HepG2 (cell line): ENCODE data around the gene TBC1D16. TPM values are rescaled to one million over a fixed set of nuclear protein-coding genes. Genes with fewer than 3 reads are reported as not detected.

Source experiments
- CENPX ChIP-seq: sonication (generic); formaldehyde crosslinking; IDR thresholded peaks from 2 replicates; pipeline ENCODE4 v1.9.0; 2021; ENCODE audit warnings: mild to moderate bottlenecking, missing genetic modification reagents, moderate library complexity
- KDM6A ChIP-seq: IDR thresholded peaks from 2 replicates; pipeline ENCODE4 v1.6.1; 2016; ENCODE audit warnings: low read depth
- ZFY ChIP-seq: sonication (generic); formaldehyde crosslinking; IDR thresholded peaks from 2 replicates; pipeline ENCODE4 v1.4.0; 2020; ENCODE audit warnings: missing genetic modification reagents
- ZFYVE20 ChIP-seq: sonication (generic); formaldehyde crosslinking; IDR thresholded peaks from 2 replicates; pipeline ENCODE4 v1.8.0; 2023; ENCODE audit warnings: low read depth, mild to moderate bottlenecking, moderate library complexity, missing genetic modification reagents, borderline replicate concordance
- ZNF136 ChIP-seq: sonication (generic); formaldehyde crosslinking; IDR thresholded peaks from 2 replicates; pipeline ENCODE4 v1.8.1; 2022; ENCODE audit warnings: low read depth, mild to moderate bottlenecking, moderate library complexity, missing genetic modification reagents
- ZNF263 ChIP-seq: sonication (generic); formaldehyde crosslinking; IDR thresholded peaks from 2 replicates; pipeline ENCODE4 v1.4.0; 2020; ENCODE audit warnings: missing genetic modification reagents
- ZNF546 ChIP-seq: sonication (generic); formaldehyde crosslinking; conservative IDR thresholded peaks from 2 replicates; pipeline ENCODE4 v1.8.1; 2023; ENCODE audit warnings: mild to moderate bottlenecking, missing genetic modification reagents
- ZNF567 ChIP-seq: sonication (generic); formaldehyde crosslinking; IDR thresholded peaks from 2 replicates; pipeline ENCODE4 v1.8.1; 2023; ENCODE audit warnings: mild to moderate bottlenecking, missing genetic modification reagents, borderline replicate concordance
- polyA plus RNA-seq, 8 experiments: library from polyadenylated mRNA; depleted of rRNA in 3 of 8; stranded (reverse) in 7 of 8; unstranded in 1 of 8; fragments of >200 nt; fragmentation: Illumina TruSeq in 4 of 8; extraction: Trizol in 4 of 8; gene quantifications; 2 replicates each; pipeline versions ENCODE4 v1.2.1 to v1.2.3, GENCODE V29; 2011 to 2016; ENCODE audit warnings: low read depth in 4 of 8, missing spikeins in 1 of 8, mixed read lengths in 1 of 8; ENCODE audit not compliant: insufficient read depth in 1 of 8
- total RNA-seq, 5 experiments: library from RNA; depleted of rRNA; stranded (reverse); fragments of >200 nt; fragmentation: Illumina TruSeq; extraction: Trizol; gene quantifications; 2 replicates each; pipeline ENCODE4 v1.2.3, GENCODE V29; 2016; ENCODE audit warnings: low read depth in 1 of 5
- TF ChIP-seq, protein P1 (sequence below): sonication (generic); formaldehyde crosslinking; IDR thresholded peaks from 2 replicates; pipeline ENCODE4 v1.5.1; 2020; ENCODE audit warnings: mild to moderate bottlenecking, missing genetic modification reagents, borderline replicate concordance
- TF ChIP-seq, protein P2 (sequence below): sonication (generic); formaldehyde crosslinking; IDR thresholded peaks from 2 replicates; pipeline ENCODE4 v1.4.0; 2020; ENCODE audit warnings: mild to moderate bottlenecking, missing genetic modification reagents
- TF ChIP-seq, protein P3 (sequence below): sonication (generic); formaldehyde crosslinking; IDR thresholded peaks from 2 replicates; pipeline ENCODE4 v1.5.0; 2020; ENCODE audit warnings: missing genetic modification reagents, mild to moderate bottlenecking, borderline replicate concordance
- TF ChIP-seq, protein P4 (sequence below): sonication (generic); formaldehyde crosslinking; IDR thresholded peaks from 2 replicates; pipeline ENCODE4 v1.4.0; 2020; ENCODE audit warnings: missing genetic modification reagents
- TF ChIP-seq, protein P5 (sequence below): sonication (generic); formaldehyde crosslinking; conservative IDR thresholded peaks from 2 replicates; pipeline ENCODE4 v1.5.0; 2020; ENCODE audit warnings: missing genetic modification reagents

The TBC1D16 gene
- total and polyA plus RNA-seq, 2 of the 13 experiments (the other 11 are each of a cell fraction or from before 2014, with no cell fraction given): 14.9 to 24.9 TPM

DNA sequence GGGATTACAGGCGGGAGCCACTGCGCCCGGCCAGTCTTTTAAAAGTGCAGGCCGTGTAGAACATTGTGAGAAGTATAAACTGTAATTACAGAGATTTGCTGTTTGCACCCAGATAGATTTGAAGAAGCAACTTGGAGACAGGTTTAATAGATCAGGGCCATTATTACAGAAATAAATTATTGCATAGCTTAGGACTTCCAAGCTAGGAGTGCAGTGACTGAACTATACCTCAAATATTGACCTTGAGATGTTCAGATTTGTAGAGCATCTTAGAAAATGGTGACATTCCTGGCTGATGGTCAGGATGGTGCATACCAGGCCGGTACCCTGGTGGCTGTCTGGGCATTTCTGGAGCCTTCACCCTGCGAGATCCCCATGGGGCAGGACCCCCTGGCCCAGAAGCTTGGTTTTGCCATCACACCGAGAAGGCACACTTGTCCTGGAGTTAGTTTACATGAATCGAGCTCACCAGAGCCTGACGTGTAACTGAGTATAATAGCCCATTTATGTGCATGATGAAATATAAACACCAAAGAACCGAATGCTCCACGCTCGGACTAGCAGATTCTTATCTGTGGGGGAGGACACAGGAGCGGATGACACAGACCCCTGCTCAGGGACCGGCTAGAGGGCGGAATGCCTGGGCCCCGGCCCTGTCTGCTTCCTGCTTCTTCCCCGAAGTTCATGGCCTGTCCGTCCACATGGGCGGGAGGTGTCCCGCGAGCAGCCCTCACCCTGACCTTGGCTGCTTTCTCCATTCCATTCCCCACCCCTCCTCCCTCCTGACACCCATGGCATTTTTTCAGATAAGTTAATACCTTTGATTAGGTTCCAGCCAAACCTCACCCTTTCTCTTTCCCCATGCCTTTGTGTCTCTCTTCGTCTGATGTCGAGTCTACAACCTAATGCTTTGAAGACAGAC is 32.9 kb upstream of the TBC1D16 start (continued):
- TF ChIP-seq, protein P1, sequence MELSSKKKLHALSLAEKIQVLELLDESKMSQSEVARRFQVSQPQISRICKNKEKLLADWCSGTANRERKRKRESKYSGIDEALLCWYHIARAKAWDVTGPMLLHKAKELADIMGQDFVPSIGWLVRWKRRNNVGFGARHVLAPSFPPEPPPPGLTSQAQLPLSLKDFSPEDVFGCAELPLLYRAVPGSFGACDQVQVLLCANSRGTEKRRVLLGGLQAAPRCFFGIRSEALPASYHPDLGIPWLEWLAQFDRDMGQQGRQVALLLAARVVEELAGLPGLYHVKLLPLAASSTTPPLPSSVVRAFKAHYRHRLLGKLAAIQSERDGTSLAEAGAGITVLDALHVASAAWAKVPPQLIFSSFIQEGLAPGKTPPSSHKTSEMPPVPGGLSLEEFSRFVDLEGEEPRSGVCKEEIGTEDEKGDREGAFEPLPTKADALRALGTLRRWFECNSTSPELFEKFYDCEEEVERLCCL (CRISPR knock-in tag): no peak
- TF ChIP-seq ZNF546 (CRISPR knock-in tag): no peak
- TF ChIP-seq, protein P2, sequence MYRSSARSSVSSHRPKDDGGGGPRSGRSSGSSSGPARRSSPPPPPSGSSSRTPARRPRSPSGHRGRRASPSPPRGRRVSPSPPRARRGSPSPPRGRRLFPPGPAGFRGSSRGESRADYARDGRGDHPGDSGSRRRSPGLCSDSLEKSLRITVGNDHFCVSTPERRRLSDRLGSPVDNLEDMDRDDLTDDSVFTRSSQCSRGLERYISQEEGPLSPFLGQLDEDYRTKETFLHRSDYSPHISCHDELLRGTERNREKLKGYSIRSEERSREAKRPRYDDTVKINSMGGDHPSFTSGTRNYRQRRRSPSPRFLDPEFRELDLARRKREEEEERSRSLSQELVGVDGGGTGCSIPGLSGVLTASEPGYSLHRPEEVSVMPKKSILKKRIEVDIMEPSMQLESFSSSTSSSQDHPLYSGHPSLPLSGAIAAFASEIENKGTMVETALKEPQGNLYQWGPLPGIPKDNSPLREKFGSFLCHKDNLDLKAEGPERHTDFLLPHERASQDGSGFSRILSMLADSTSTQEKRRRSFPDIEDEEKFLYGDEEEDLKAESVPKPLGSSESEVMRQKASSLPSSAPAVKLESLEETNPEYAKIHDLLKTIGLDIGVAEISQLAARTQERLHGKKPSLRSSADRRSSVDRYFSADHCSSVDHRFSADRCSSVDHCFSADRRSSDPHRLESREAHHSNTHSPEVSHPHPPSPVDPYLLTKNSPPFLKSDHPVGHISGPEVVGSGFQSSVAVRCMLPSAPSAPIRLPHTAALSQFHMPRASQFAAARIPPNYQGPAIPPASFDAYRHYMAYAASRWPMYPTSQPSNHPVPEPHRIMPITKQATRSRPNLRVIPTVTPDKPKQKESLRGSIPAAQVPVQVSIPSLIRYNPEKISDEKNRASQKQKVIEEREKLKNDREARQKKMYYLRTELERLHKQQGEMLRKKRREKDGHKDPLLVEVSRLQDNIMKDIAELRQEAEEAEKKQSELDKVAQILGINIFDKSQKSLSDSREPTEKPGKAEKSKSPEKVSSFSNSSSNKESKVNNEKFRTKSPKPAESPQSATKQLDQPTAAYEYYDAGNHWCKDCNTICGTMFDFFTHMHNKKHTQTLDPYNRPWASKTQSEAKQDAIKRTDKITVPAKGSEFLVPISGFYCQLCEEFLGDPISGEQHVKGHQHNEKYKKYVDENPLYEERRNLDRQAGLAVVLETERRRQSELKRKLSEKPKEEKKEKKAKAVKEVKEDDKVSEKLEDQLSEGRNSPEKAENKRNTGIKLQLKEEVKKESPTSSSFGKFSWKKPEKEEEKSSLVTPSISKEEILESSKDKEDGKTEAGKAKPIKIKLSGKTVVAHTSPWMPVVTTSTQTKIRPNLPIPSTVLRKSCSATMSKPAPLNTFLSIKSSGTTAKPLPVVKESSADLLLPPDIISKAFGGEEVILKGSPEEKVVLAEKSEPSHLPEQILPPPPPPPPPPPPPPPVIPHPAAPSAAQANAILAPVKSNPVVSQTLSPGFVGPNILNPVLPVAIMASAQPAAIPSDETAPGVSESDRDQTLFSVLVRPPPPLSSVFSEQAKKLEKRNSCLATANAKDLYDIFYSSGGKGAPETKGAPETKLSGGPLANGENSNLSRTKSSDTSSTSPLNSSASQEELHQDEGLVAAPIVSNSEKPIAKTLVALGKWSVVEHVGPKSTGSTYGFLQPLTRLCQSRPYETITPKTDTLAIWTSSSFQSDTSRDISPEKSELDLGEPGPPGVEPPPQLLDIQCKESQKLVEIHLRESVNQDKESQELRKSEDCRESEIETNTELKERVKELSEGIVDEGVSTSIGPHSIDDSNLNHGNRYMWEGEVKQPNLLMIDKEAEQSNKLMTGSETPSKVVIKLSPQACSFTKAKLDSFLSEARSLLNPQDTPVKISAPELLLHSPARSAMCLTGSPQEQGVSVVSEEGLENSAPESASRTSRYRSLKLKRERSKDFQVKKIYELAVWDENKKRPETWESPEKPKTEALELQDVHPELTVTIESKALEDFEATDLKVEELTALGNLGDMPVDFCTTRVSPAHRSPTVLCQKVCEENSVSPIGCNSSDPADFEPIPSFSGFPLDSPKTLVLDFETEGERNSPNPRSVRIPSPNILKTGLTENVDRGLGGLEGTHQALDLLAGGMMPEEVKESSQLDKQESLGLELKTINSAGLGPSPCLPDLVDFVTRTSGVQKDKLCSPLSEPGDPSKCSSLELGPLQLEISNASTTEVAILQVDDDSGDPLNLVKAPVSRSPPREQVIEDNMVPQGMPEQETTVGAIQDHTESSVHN (CRISPR knock-in tag): no peak
- TF ChIP-seq CENPX (CRISPR knock-in tag): no peak
- TF ChIP-seq ZNF567 (CRISPR knock-in tag): no peak
- peak; percentile 32; the same call in 1 of the 2 replicates for TF ChIP-seq ZFY (CRISPR knock-in tag)
- 0 out of 2 replicates have a peak, but pooled peaks have one; percentile 15 for TF ChIP-seq ZNF263 (CRISPR knock-in tag)
- TF ChIP-seq, protein P3, sequence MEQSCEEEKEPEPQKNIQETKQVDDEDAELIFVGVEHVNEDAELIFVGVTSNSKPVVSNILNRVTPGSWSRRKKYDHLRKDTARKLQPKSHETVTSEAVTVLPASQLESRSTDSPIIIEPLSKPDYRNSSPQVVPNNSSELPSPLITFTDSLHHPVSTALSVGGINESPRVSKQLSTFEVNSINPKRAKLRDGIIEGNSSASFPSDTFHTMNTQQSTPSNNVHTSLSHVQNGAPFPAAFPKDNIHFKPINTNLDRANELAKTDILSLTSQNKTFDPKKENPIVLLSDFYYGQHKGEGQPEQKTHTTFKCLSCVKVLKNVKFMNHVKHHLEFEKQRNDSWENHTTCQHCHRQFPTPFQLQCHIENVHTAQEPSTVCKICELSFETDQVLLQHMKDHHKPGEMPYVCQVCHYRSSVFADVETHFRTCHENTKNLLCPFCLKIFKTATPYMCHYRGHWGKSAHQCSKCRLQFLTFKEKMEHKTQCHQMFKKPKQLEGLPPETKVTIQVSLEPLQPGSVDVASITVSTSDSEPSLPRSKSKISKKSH: peak; percentile 78
- TF ChIP-seq, protein P4, sequence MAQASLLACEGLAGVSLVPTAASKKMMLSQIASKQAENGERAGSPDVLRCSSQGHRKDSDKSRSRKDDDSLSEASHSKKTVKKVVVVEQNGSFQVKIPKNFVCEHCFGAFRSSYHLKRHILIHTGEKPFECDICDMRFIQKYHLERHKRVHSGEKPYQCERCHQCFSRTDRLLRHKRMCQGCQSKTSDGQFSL (CRISPR knock-in tag): no peak
- TF ChIP-seq, protein P5, sequence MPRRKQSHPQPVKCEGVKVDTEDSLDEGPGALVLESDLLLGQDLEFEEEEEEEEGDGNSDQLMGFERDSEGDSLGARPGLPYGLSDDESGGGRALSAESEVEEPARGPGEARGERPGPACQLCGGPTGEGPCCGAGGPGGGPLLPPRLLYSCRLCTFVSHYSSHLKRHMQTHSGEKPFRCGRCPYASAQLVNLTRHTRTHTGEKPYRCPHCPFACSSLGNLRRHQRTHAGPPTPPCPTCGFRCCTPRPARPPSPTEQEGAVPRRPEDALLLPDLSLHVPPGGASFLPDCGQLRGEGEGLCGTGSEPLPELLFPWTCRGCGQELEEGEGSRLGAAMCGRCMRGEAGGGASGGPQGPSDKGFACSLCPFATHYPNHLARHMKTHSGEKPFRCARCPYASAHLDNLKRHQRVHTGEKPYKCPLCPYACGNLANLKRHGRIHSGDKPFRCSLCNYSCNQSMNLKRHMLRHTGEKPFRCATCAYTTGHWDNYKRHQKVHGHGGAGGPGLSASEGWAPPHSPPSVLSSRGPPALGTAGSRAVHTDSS: no peak
- TF ChIP-seq ZFYVE20 (CRISPR knock-in tag): no peak
- no peak for TF ChIP-seq ZNF136
- TF ChIP-seq KDM6A (CRISPR knock-in tag): no peak
